NT2/D1 (cell line): ENCODE data around the gene IGSF6.
"Not testable (repeated sequence)": the region's sequence is repeated elsewhere in the genome, so short reads cannot be mapped to it uniquely, and the experiment has no call there.

Experiments used
- YY1 ChIP-seq: IDR thresholded peaks from 2 replicates; pipeline ENCODE4 v1.6.1; 2011; ENCODE audit not compliant: insufficient read length, insufficient read depth
- ZNF274 ChIP-seq: IDR thresholded peaks from 2 replicates; pipeline ENCODE4 v1.6.1; 2011; ENCODE audit warnings: mild to moderate bottlenecking, low read depth, low read length

GRCh38 chr16:21631951-21632575 lies 20.3 kb downstream of the IGSF6 start:
- TF ChIP-seq YY1, ZNF274: not testable (repeated sequence)
